Neural cell (in vitro differentiated cells): ENCODE results near the gene ALOX5.

Experiments used
- EP300 ChIP-seq: fragments of 450-650 bp; conservative IDR thresholded peaks from 2 replicates; pipeline ENCODE4 v1.6.1; 2014; ENCODE audit warnings: antibody characterized with exemption, mild to moderate bottlenecking, moderate library complexity; ENCODE audit not compliant: poor library complexity, severe bottlenecking
- EZH2 ChIP-seq: fragments of 200-600, 300-800 bp; shearing (Covaris generic), sonication (generic); IDR thresholded peaks from 2 replicates; pipeline ENCODE4 v1.6.1; 2014; ENCODE audit warnings: antibody characterized with exemption, low read length, borderline replicate concordance, mild to moderate bottlenecking; ENCODE audit not compliant: insufficient read depth, poor library complexity, severe bottlenecking
- RAD21 ChIP-seq: fragments of 450-650 bp; conservative IDR thresholded peaks from 2 replicates; pipeline ENCODE4 v1.6.1; 2014; ENCODE audit warnings: antibody characterized with exemption, mild to moderate bottlenecking, moderate library complexity
- SMC3 ChIP-seq: fragments of 450-650 bp; conservative IDR thresholded peaks from 2 replicates; pipeline ENCODE4 v1.6.1; 2014; ENCODE audit warnings: antibody characterized with exemption, mild to moderate bottlenecking, moderate library complexity; ENCODE audit not compliant: poor library complexity
- TAF1 ChIP-seq: IDR thresholded peaks from 2 replicates; pipeline ENCODE4 v1.6.1; 2012; ENCODE audit warnings: low read depth
- TF ChIP-seq, protein P1 (sequence below): fragments of 450-650 bp; IDR thresholded peaks from 2 replicates; pipeline ENCODE4 v1.5.1; 2014; ENCODE audit warnings: antibody characterized with exemption, mild to moderate bottlenecking, moderate library complexity; ENCODE audit not compliant: poor library complexity, severe bottlenecking
- TF ChIP-seq, protein P2 (sequence below): IDR thresholded peaks from 2 replicates; pipeline ENCODE4 v1.6.1; 2012; ENCODE audit warnings: borderline replicate concordance

DNA sequence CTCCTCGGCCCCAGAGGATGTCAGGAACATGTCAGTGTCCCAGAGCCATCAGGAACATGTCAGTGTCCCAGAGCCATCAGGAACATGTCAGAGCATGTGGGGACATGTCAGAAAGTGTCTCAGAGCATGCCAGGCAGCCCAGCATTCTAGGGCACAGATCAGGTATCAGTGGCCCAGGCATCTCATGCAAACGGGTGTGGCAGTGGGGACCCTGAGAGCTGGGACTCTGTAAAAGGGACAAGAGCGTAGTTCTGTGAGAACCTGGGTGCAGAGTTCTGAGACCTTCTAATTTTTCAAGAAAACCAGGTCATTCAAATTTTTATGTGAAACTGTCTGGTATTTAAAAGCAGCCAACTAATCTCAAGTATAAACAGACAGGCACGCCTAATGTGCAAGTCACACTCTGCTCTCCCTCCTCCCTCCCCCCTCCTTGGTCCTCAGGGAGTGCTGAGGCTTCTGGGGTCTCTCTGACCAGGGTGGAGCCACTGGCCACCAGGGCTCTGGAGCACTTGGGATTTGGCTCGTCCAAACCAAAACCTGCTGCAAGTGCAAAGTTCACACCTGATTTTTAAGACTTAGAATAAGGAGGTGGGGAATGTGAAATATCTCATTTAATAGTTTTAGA, 64.6 kb downstream of the ALOX5 start:
- TF ChIP-seq, protein P1, sequence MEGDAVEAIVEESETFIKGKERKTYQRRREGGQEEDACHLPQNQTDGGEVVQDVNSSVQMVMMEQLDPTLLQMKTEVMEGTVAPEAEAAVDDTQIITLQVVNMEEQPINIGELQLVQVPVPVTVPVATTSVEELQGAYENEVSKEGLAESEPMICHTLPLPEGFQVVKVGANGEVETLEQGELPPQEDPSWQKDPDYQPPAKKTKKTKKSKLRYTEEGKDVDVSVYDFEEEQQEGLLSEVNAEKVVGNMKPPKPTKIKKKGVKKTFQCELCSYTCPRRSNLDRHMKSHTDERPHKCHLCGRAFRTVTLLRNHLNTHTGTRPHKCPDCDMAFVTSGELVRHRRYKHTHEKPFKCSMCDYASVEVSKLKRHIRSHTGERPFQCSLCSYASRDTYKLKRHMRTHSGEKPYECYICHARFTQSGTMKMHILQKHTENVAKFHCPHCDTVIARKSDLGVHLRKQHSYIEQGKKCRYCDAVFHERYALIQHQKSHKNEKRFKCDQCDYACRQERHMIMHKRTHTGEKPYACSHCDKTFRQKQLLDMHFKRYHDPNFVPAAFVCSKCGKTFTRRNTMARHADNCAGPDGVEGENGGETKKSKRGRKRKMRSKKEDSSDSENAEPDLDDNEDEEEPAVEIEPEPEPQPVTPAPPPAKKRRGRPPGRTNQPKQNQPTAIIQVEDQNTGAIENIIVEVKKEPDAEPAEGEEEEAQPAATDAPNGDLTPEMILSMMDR: no peak
- TF ChIP-seq EZH2: no peak
- TF ChIP-seq SMC3: no peak
- no peak for TF ChIP-seq EP300
- no peak for TF ChIP-seq RAD21
- TF ChIP-seq TAF1: no peak
- TF ChIP-seq, protein P2, sequence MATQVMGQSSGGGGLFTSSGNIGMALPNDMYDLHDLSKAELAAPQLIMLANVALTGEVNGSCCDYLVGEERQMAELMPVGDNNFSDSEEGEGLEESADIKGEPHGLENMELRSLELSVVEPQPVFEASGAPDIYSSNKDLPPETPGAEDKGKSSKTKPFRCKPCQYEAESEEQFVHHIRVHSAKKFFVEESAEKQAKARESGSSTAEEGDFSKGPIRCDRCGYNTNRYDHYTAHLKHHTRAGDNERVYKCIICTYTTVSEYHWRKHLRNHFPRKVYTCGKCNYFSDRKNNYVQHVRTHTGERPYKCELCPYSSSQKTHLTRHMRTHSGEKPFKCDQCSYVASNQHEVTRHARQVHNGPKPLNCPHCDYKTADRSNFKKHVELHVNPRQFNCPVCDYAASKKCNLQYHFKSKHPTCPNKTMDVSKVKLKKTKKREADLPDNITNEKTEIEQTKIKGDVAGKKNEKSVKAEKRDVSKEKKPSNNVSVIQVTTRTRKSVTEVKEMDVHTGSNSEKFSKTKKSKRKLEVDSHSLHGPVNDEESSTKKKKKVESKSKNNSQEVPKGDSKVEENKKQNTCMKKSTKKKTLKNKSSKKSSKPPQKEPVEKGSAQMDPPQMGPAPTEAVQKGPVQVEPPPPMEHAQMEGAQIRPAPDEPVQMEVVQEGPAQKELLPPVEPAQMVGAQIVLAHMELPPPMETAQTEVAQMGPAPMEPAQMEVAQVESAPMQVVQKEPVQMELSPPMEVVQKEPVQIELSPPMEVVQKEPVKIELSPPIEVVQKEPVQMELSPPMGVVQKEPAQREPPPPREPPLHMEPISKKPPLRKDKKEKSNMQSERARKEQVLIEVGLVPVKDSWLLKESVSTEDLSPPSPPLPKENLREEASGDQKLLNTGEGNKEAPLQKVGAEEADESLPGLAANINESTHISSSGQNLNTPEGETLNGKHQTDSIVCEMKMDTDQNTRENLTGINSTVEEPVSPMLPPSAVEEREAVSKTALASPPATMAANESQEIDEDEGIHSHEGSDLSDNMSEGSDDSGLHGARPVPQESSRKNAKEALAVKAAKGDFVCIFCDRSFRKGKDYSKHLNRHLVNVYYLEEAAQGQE: no peak
